ENCODE measurements around the gene INSIG1. TPM values are rescaled to one million over a fixed set of nuclear protein-coding genes. Genes with fewer than 3 reads are reported as not detected.

INSIG1 gene
- total RNA-seq, 1 experiment from 2014 or later, result 32.3 TPM

- POLR2A ChIA-PET, result no interaction called here
- H3K4me1 Mint-ChIP-seq, result no peaks in the 10 kb centered on the region
Observed at GRCh38 chr7:155323001-155323638, 25.4 kb downstream of the INSIG1 start.

GRCh38 chr7:155324012-155324917 lies 26.6 kb downstream of the INSIG1 start:
- ChIA-PET POLR2A (no interaction called here), CTCF (no interaction called here)
- H3K9me3 Mint-ChIP-seq, result no peaks in the 10 kb centered on the region
- no peaks in the 10 kb centered on the region for H3K36me3 Mint-ChIP-seq
- no peak for ATAC-seq
- no peak overlapping the region for H3K4me3 Mint-ChIP-seq
- H3K4me1 Mint-ChIP-seq, result no peaks in the 10 kb centered on the region
- DNase-seq (ENCODE audit: low spot score), result no peak
- no peaks in the 10 kb centered on the region; the same call in 1 of the 2 replicates for H3K27me3 Mint-ChIP-seq (ENCODE audit: low read depth)
- no peak overlapping the region for H3K27ac Mint-ChIP-seq
- TF ChIP-seq ZMAT4 (CRISPR knock-in tag; IDR thresholded peaks at IDR 0.05), result no peak
- TF ChIP-seq CREM (CRISPR knock-in tag; IDR thresholded peaks at IDR 0.05), result no peak
- no peak for TF ChIP-seq JAZF1 (CRISPR knock-in tag; IDR thresholded peaks at IDR 0.05)
- TF ChIP-seq SOX15 (CRISPR knock-in tag; IDR thresholded peaks at IDR 0.05), result no peak
- TF ChIP-seq, protein P1, sequence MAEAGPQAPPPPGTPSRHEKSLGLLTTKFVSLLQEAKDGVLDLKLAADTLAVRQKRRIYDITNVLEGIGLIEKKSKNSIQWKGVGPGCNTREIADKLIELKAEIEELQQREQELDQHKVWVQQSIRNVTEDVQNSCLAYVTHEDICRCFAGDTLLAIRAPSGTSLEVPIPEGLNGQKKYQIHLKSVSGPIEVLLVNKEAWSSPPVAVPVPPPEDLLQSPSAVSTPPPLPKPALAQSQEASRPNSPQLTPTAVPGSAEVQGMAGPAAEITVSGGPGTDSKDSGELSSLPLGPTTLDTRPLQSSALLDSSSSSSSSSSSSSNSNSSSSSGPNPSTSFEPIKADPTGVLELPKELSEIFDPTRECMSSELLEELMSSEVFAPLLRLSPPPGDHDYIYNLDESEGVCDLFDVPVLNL (CRISPR knock-in tag; IDR thresholded peaks at IDR 0.05; ENCODE audit: borderline replicate concordance, low read depth), result no peak
- TF ChIP-seq TP53 (CRISPR knock-in tag; IDR thresholded peaks at IDR 0.05), result no peak
- TF ChIP-seq GRHL2 (CRISPR knock-in tag; IDR thresholded peaks at IDR 0.05; ENCODE audit: insufficient replicate concordance, severe bottlenecking), result no peak
- TF ChIP-seq, protein P2, sequence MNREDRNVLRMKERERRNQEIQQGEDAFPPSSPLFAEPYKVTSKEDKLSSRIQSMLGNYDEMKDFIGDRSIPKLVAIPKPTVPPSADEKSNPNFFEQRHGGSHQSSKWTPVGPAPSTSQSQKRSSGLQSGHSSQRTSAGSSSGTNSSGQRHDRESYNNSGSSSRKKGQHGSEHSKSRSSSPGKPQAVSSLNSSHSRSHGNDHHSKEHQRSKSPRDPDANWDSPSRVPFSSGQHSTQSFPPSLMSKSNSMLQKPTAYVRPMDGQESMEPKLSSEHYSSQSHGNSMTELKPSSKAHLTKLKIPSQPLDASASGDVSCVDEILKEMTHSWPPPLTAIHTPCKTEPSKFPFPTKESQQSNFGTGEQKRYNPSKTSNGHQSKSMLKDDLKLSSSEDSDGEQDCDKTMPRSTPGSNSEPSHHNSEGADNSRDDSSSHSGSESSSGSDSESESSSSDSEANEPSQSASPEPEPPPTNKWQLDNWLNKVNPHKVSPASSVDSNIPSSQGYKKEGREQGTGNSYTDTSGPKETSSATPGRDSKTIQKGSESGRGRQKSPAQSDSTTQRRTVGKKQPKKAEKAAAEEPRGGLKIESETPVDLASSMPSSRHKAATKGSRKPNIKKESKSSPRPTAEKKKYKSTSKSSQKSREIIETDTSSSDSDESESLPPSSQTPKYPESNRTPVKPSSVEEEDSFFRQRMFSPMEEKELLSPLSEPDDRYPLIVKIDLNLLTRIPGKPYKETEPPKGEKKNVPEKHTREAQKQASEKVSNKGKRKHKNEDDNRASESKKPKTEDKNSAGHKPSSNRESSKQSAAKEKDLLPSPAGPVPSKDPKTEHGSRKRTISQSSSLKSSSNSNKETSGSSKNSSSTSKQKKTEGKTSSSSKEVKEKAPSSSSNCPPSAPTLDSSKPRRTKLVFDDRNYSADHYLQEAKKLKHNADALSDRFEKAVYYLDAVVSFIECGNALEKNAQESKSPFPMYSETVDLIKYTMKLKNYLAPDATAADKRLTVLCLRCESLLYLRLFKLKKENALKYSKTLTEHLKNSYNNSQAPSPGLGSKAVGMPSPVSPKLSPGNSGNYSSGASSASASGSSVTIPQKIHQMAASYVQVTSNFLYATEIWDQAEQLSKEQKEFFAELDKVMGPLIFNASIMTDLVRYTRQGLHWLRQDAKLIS (CRISPR knock-in tag; IDR thresholded peaks at IDR 0.05; ENCODE audit: borderline replicate concordance), result no peak
- TF ChIP-seq NR1H2 (CRISPR knock-in tag; IDR thresholded peaks at IDR 0.05), result no peak
- no peak for TF ChIP-seq SMAD4 (CRISPR knock-in tag; IDR thresholded peaks at IDR 0.05)
- no peak for TF ChIP-seq FOXK1 (CRISPR knock-in tag; IDR thresholded peaks at IDR 0.05)
- TF ChIP-seq, protein P3, sequence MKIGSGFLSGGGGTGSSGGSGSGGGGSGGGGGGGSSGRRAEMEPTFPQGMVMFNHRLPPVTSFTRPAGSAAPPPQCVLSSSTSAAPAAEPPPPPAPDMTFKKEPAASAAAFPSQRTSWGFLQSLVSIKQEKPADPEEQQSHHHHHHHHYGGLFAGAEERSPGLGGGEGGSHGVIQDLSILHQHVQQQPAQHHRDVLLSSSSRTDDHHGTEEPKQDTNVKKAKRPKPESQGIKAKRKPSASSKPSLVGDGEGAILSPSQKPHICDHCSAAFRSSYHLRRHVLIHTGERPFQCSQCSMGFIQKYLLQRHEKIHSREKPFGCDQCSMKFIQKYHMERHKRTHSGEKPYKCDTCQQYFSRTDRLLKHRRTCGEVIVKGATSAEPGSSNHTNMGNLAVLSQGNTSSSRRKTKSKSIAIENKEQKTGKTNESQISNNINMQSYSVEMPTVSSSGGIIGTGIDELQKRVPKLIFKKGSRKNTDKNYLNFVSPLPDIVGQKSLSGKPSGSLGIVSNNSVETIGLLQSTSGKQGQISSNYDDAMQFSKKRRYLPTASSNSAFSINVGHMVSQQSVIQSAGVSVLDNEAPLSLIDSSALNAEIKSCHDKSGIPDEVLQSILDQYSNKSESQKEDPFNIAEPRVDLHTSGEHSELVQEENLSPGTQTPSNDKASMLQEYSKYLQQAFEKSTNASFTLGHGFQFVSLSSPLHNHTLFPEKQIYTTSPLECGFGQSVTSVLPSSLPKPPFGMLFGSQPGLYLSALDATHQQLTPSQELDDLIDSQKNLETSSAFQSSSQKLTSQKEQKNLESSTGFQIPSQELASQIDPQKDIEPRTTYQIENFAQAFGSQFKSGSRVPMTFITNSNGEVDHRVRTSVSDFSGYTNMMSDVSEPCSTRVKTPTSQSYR (CRISPR knock-in tag; IDR thresholded peaks at IDR 0.05), result no peak
- TF ChIP-seq RORB (CRISPR knock-in tag; IDR thresholded peaks at IDR 0.05), result no peak
- no peak for TF ChIP-seq TEAD4 (CRISPR knock-in tag; IDR thresholded peaks at IDR 0.05)
- TF ChIP-seq ZNF138 (CRISPR knock-in tag; conservative IDR thresholded peaks at IDR 0.05), result no peak
- TF ChIP-seq ATF1 (CRISPR knock-in tag; IDR thresholded peaks at IDR 0.05), result no peak

More at GRCh38 chr7:155323001-155323638, 25.4 kb downstream of the INSIG1 start:
- no peak overlapping the region for H3K27ac Mint-ChIP-seq
- DNase-seq (ENCODE audit: low spot score) (no peak), ATAC-seq (no peak)
- TF ChIP-seq JAZF1 (CRISPR knock-in tag; IDR thresholded peaks at IDR 0.05) (no peak), CREM (CRISPR knock-in tag; IDR thresholded peaks at IDR 0.05) (no peak), ZNF219 (CRISPR knock-in tag; IDR thresholded peaks at IDR 0.05; ENCODE audit: borderline replicate concordance) (no peak), GTF2I (CRISPR knock-in tag; conservative IDR thresholded peaks at IDR 0.05) (no peak), NR2C2 (CRISPR knock-in tag; IDR thresholded peaks at IDR 0.05) (no peak), MYBL2 (CRISPR knock-in tag; IDR thresholded peaks at IDR 0.05) (no peak), ZNF671 (CRISPR knock-in tag; IDR thresholded peaks at IDR 0.05) (no peak), ZNF232 (CRISPR knock-in tag; IDR thresholded peaks at IDR 0.05) (no peak), MXD4 (CRISPR knock-in tag; IDR thresholded peaks at IDR 0.05; ENCODE audit: borderline replicate concordance) (no peak), OVOL2 (CRISPR knock-in tag; IDR thresholded peaks at IDR 0.05; ENCODE audit: borderline replicate concordance) (no peak)
- TF ChIP-seq, protein P2 (CRISPR knock-in tag; IDR thresholded peaks at IDR 0.05; ENCODE audit: borderline replicate concordance), result no peak
- CTCF ChIA-PET, result no interaction called here
- no peaks in the 10 kb centered on the region for H3K36me3 Mint-ChIP-seq
- no peak overlapping the region for H3K4me3 Mint-ChIP-seq
- H3K27me3 Mint-ChIP-seq (ENCODE audit: low read depth), result no peaks in the 10 kb centered on the region; the same call in 1 of the 2 replicates
- H3K9me3 Mint-ChIP-seq, result no peaks in the 10 kb centered on the region

Measured in WTC11 (cell line).